Adipose tissue (tissue), 3 donors: ENCODE data around the gene ERCC1. TPM values are rescaled to one million over a fixed set of nuclear protein-coding genes. Genes with fewer than 3 reads are reported as not detected.

Experiments used
- H3K27ac ChIP-seq: one replicate; pipeline ENCODE4 v1.5.1; 2013; ENCODE audit warnings: low read depth, low read length
- WGBS, 3 donors: extraction: QIAGEN DNeasy Blood & Tissue Kit; methylation state at CpG; one replicate each; pipeline ENCODE4 v1.1.7; 2013; 5-methylcytosine and 5-hydroxymethylcytosine counted together
- polyA plus RNA-seq, 3 donors: library from polyadenylated mRNA; stranded (reverse); fragments of 200-250 nt; gene quantifications; one replicate each; pipeline ENCODE4 v1.2.3, GENCODE V29; 2013
- donor health status: healthy with polysubstance abuse.
- donor health status: Bipolar disorder and iron deficiency.
- donor health status: healthy.

ERCC1 gene
- polyA plus RNA-seq = 10 to 100 TPM; 31.0 to 63.9 (median 59.5) TPM

GRCh38 chr19:45423589-45424190, at the start of gene ERCC1:
TSS of gene ERCC1 (minus strand) at chr19:45423917. CDS start at chr19:45423374, 543 bp downstream.
- WGBS, 3 donors = 0 to 1% (median 0%) methylated on average over 34 to 37 of the region's 37 CpGs
- peak within 1 kb of the TSS; percentile 94 for H3K27ac ChIP-seq

- H3K27ac ChIP-seq = no peak overlapping the region
- 22 to 52% (median 48%) methylated on average over 4 to 5 of the region's 5 CpGs for WGBS, 3 donors
Observed at GRCh38 chr19:45473367-45473681, 49.6 kb upstream of the ERCC1 start.

- H3K27ac ChIP-seq = no peak overlapping the region
- WGBS, 3 donors = 17 to 40% (median 38%) methylated on average over 43 to 44 of the region's 44 CpGs
Observed at GRCh38 chr19:45472563-45473366, 49.0 kb upstream of the ERCC1 start.

- 53 to 63% (median 60%) methylated on average over 7 of the region's 7 CpGs for WGBS, 3 donors
- no peak overlapping the region for H3K27ac ChIP-seq
Observed at GRCh38 chr19:45471931-45472562, 48.3 kb upstream of the ERCC1 start.

GRCh38 chr19:45471111-45471930, 47.6 kb upstream of the ERCC1 start:
- 85 to 92% (median 86%) methylated on average over 16 of the region's 16 CpGs for WGBS, 3 donors
- H3K27ac ChIP-seq = no peak overlapping the region

- H3K27ac ChIP-seq = no peak overlapping the region
- WGBS, 3 donors = 92 to 93% (median 93%) methylated on average over 15 of the region's 15 CpGs
Observed at GRCh38 chr19:45470762-45471081, 47.0 kb upstream of the ERCC1 start.

- 41 to 43% (median 42%) methylated on average over 33 of the region's 33 CpGs for WGBS, 3 donors
Observed at GRCh38 chr19:45469945-45470761, 46.4 kb upstream of the ERCC1 start.

GRCh38 chr19:45469132-45469944, 45.6 kb upstream of the ERCC1 start:
- WGBS, 3 donors = 0% methylated on average over 56 to 66 of the region's 66 CpGs
- peak overlapping the region; percentile 46 for H3K27ac ChIP-seq

More at GRCh38 chr19:45469945-45470761, 46.4 kb upstream of the ERCC1 start:
- H3K27ac ChIP-seq = no peak overlapping the region

GRCh38 chr19:45468803-45469131, 45.0 kb upstream of the ERCC1 start:
- H3K27ac ChIP-seq = peak overlapping the region; percentile 46
- WGBS, 3 donors = 0 to 1% (median 1%) methylated on average over 14 to 19 of the region's 19 CpGs

GRCh38 chr19:45468159-45468651, 44.5 kb upstream of the ERCC1 start:
- peak overlapping the region; percentile 48 for H3K27ac ChIP-seq
- 0 to 1% (median 1%) methylated on average over 31 of the region's 31 CpGs for WGBS, 3 donors

GRCh38 chr19:45467456-45468158, 43.9 kb upstream of the ERCC1 start, which contains the start of gene FOSB:
TSS of gene FOSB (plus strand) at chr19:45467996. CDS start at chr19:45468587, 591 bp downstream.
- 0 to 1% (median 1%) methylated on average over 54 to 56 of the region's 56 CpGs for WGBS, 3 donors

GRCh38 chr19:45467115-45467455, 43.4 kb upstream of the ERCC1 start:
- no peak overlapping the region for H3K27ac ChIP-seq
- WGBS, 3 donors = 1 to 3% (median 2%) methylated on average over 11 of the region's 11 CpGs

More at GRCh38 chr19:45467456-45468158, 43.9 kb upstream of the ERCC1 start, which contains the start of gene FOSB:
- peak within 1 kb of the TSS; percentile 48 for H3K27ac ChIP-seq

- H3K27ac ChIP-seq = no peak overlapping the region
- whole genome bisulfite sequencing, 3 donors = 61 to 64% (median 61%) methylated on average over 8 of the region's 8 CpGs
Observed at GRCh38 chr19:45464852-45465441, 41.2 kb upstream of the ERCC1 start.

GRCh38 chr19:45464274-45464673, 40.6 kb upstream of the ERCC1 start:
- 80 to 93% (median 88%) methylated on average over 2 of the region's 2 CpGs for WGBS, 3 donors
- no peak overlapping the region for H3K27ac ChIP-seq

GRCh38 chr19:45463241-45463640, 39.5 kb upstream of the ERCC1 start:
- H3K27ac ChIP-seq = no peak overlapping the region
- 69 to 82% (median 80%) methylated on average over 4 of the region's 4 CpGs for WGBS, 3 donors

- no peak overlapping the region for H3K27ac ChIP-seq
- 64 to 73% (median 66%) methylated on average over 4 of the region's 4 CpGs for WGBS, 3 donors
Observed at GRCh38 chr19:45462174-45462573, 38.5 kb upstream of the ERCC1 start.
